ENCODE measurements around the gene BBS12. TPM values are rescaled to one million over a fixed set of nuclear protein-coding genes. Genes with fewer than 3 reads are reported as not detected.

The BBS12 gene
- total and polyA plus RNA-seq, 4 experiments from 2014 or later = 1.7 to 4.1 (median 2.8) TPM

GRCh38 chr4:122793811-122794210, 61.3 kb downstream of the BBS12 start:
- Histone ChIP-seq H3K4me3 (ENCODE audit: low read length in 2 of 2) (no peak overlapping the region), H3K9me3 (ENCODE audit: control insufficient read depth in 1 of 2, low read length in 2 of 2) (no peaks in the 10 kb centered on the region), H3K27ac (ENCODE audit: low read depth, low read length) (no peak overlapping the region), H3K27me3 (ENCODE audit: insufficient read depth, low read length) (no peaks in the 10 kb centered on the region), H3K4me1 (ENCODE audit: insufficient read depth, low read length) (no peaks in the 10 kb centered on the region), H3K36me3 (ENCODE audit: insufficient read depth, low read length) (no peaks in the 10 kb centered on the region)
- Mint-ChIP-seq H3K36me3 (no peaks in the 10 kb centered on the region), H3K9me3 (no peaks in the 10 kb centered on the region), H3K27me3 (peaks cover 0 to 3% of the 10 kb centered on the region in 2 donors), H3K27ac (no peak overlapping the region), H3K4me1 (peaks cover 0 to 1% (median 0%) of the 10 kb centered on the region in 4 donors), H3K4me3 (no peak overlapping the region)
- ChIA-PET CTCF (ENCODE audit: partially characterized antibody) (no interaction called here), POLR2A (ENCODE audit: partially characterized antibody) (no interaction called here)
- no peak for DNase-seq
- intact Hi-C loops (cut with micrococcal nuclease) = no loop called here

Other genes starting within 250 kb of the BBS12 start
- under 1 TPM in 1 of 2 experiments, not detected in 1; 0.28 TPM for gene IL21, start 111.6 kb upstream of the BBS12 start, total RNA-seq
- gene IL21, start 111.6 kb upstream of the BBS12 start, polyA plus RNA-seq = under 1 TPM in 1 of 2 donors, not detected in 1; 0.10 TPM
- gene FGF2, start 94.1 kb downstream of the BBS12 start, total RNA-seq = not detected
- gene FGF2, start 94.1 kb downstream of the BBS12 start, polyA plus RNA-seq = not detected
- 1 to 10 TPM; 4.1 to 4.3 TPM for gene NUDT6, start 189.9 kb downstream of the BBS12 start, total RNA-seq
- gene NUDT6, start 189.9 kb downstream of the BBS12 start, polyA plus RNA-seq = 1 to 10 TPM; 2.8 to 3.1 TPM

All from CD4-positive, alpha-beta memory T cell (primary cell).